OCI-LY7 (cell line): ENCODE measurements around the gene FN1. TPM values are rescaled to one million over a fixed set of nuclear protein-coding genes. Genes with fewer than 3 reads are reported as not detected.
A peak's percentile ranks its signal among the peaks of the same experiment; 100 is the strongest.

Experiments used
- BruUV-seq: library from RNA; stranded (reverse); fragments of 400-500 nt; replicated peaks from 2 replicates; lab custom pipeline; 2021; lab: Mats Ljungman, UMichigan
- CTCF ChIA-PET: fragments of 300-600 bp; sonication (Branson Sonifier 250); formaldehyde crosslinking; loops from one replicate; lab custom pipeline; 2022; ENCODE audit warnings: antibody characterized with exemption; ENCODE audit not compliant: unreplicated experiment; lab: Charles Lee
- POLR2A ChIA-PET: fragments of 300-600 bp; sonication (Branson Sonifier 250); formaldehyde crosslinking; loops from one replicate; lab custom pipeline; 2022; ENCODE audit warnings: antibody characterized with exemption; lab: Charles Lee
- DNase-seq: peaks from one replicate; pipeline ENCODE4 v3.0.0-alpha.2; 2015; ENCODE audit warnings: low spot score
- H2AFZ ChIP-seq: fragments of 200-600 bp; sonication (generic), shearing (Covaris generic); 2 replicates; pipeline ENCODE4 v1.6.1; 2014; ENCODE audit warnings: mild to moderate bottlenecking, antibody characterized with exemption, low read length, moderate library complexity
- H3K27ac ChIP-seq: fragments of 200-600 bp; sonication (generic); 2 replicates; pipeline ENCODE4 v1.5.1; 2014; ENCODE audit warnings: mixed run types, low read depth, mild to moderate bottlenecking, moderate library complexity, low read length, inconsistent platforms; ENCODE audit not compliant: poor library complexity, severe bottlenecking
- H3K36me3 ChIP-seq: fragments of 200-600 bp; sonication (generic); 2 replicates; pipeline ENCODE4 v1.6.1; 2014; ENCODE audit warnings: mild to moderate bottlenecking, antibody characterized with exemption, low read length, moderate library complexity, mixed read lengths; ENCODE audit not compliant: insufficient read depth
- H3K4me1 ChIP-seq: fragments of 200-600 bp; sonication (generic); 2 replicates; pipeline ENCODE4 v1.5.1; 2014; ENCODE audit warnings: mild to moderate bottlenecking, low read length; ENCODE audit not compliant: insufficient read depth, poor library complexity, severe bottlenecking
- H3K4me2 ChIP-seq: fragments of 200-600 bp; sonication (generic); 2 replicates; pipeline ENCODE4 v1.6.1; 2014; ENCODE audit warnings: mild to moderate bottlenecking, low read length
- H3K4me3 ChIP-seq: fragments of 200-600 bp; sonication (generic); 2 replicates; pipeline ENCODE4 v1.5.1; 2014; ENCODE audit warnings: mild to moderate bottlenecking, low read depth, low read length; ENCODE audit not compliant: poor library complexity, severe bottlenecking
- H3K79me2 ChIP-seq: fragments of 200-600 bp; sonication (generic); 2 replicates; pipeline ENCODE4 v1.6.1; 2016; ENCODE audit warnings: low read depth, mild to moderate bottlenecking, low read length, moderate library complexity, mixed read lengths; ENCODE audit not compliant: insufficient read depth
- H3K9me2 ChIP-seq: fragments of 200-600 bp; sonication (generic); 2 replicates; pipeline ENCODE4 v1.6.1; 2016; ENCODE audit warnings: mild to moderate bottlenecking, low read length, mixed read lengths; ENCODE audit not compliant: insufficient read depth
- H3K9me3 ChIP-seq: fragments of 200-600 bp; sonication (generic); 2 replicates; pipeline ENCODE4 v1.6.1; 2014; ENCODE audit warnings: mild to moderate bottlenecking, mixed run types, low read length, mixed read lengths
- H4K20me1 ChIP-seq: fragments of 200-600 bp; sonication (generic); 2 replicates; pipeline ENCODE4 v1.6.1; 2014; ENCODE audit warnings: mild to moderate bottlenecking, antibody characterized with exemption, low read length, moderate library complexity, mixed read lengths; ENCODE audit not compliant: insufficient read depth
- CTCF ChIP-seq: fragments of 200-600 bp; sonication (generic); conservative IDR thresholded peaks from 2 replicates; pipeline ENCODE4 v1.5.1; 2014; ENCODE audit warnings: mild to moderate bottlenecking, antibody characterized with exemption, low read length, moderate library complexity, mixed read lengths
- EZH2phosphoT487 ChIP-seq: fragments of 200-600 bp; sonication (generic); IDR thresholded peaks from 2 replicates; pipeline ENCODE4 v1.6.1; 2018; ENCODE audit warnings: low read depth, borderline replicate concordance, mild to moderate bottlenecking, mixed run types, antibody characterized with exemption, low read length, moderate library complexity, mixed read lengths
- intact Hi-C: fragments of 100-400 bp; cut with micrococcal nuclease; formaldehyde crosslinking; loops from one replicate; pipeline ENCODE4 v1.10.0; 2022; ENCODE audit not compliant: unreplicated experiment
- total RNA-seq, 2 experiments: library from RNA; depleted of rRNA in 1 of 2; stranded (reverse); fragments of >200 nt in 1 of 2; shearing (Covaris generic) in 1 of 2; gene quantifications; 2 replicates each; pipeline ENCODE4 v1.2.3, GENCODE V29; 2014 to 2022

FN1 gene
- total RNA-seq, 2 experiments from 2014 or later, result 1.3 TPM; not detected in 1

- Histone ChIP-seq H3K9me3 (no peaks in the 10 kb centered on the region), H3K27ac (peak overlapping the region; percentile 23), H3K36me3 (peaks cover 97% of the 10 kb centered on the region), H3K4me2 (peak overlapping the region; percentile 39; the same call in 1 of the 2 replicates), H3K4me3 (no peak overlapping the region), H4K20me1 (peaks cover 19% of the 10 kb centered on the region), H2AFZ (no peak overlapping the region), H3K79me2 (peaks cover 30% of the 10 kb centered on the region; the same call in 1 of the 2 replicates), H3K4me1 (peaks cover 10% of the 10 kb centered on the region), H3K9me2 (no peaks in the 10 kb centered on the region)
- POLR2A ChIA-PET, result interaction anchor here (2.2 kb wide), 1 partner anchor 12 kb away, joined by 6 read pairs; no protein-coding TSS in a partner anchor
- BruUV-seq, result no TSS peak
- CTCF ChIA-PET, result no interaction called here
- intact Hi-C loops, result no loop called here
- DNase-seq, result no peak
- no peak for TF ChIP-seq EZH2phosphoT487
- TF ChIP-seq CTCF, result no peak
Measured at GRCh38 chr2:215332872-215333595, 102.8 kb downstream of the FN1 start.

GRCh38 chr2:215328066-215328465 is 107.8 kb downstream of the FN1 start:
- Histone ChIP-seq H3K79me2 (peaks cover 52% of the 10 kb centered on the region; the same call in 1 of the 2 replicates), H3K36me3 (peaks cover 98% of the 10 kb centered on the region), H4K20me1 (peaks cover 24% of the 10 kb centered on the region), H3K4me3 (no peak overlapping the region), H3K27ac (no peak overlapping the region), H3K9me3 (no peaks in the 10 kb centered on the region), H2AFZ (no peak overlapping the region), H3K9me2 (no peaks in the 10 kb centered on the region), H3K4me1 (peaks cover 9% of the 10 kb centered on the region), H3K4me2 (no peak overlapping the region)
- TF ChIP-seq CTCF, result no peak
- no peak for TF ChIP-seq EZH2phosphoT487
- ChIA-PET CTCF (no interaction called here), POLR2A (no interaction called here)
- intact Hi-C loops, result no loop called here
- BruUV-seq, result no TSS peak
- DNase-seq, result no peak

- peaks cover 62% of the 10 kb centered on the region; the same call in 1 of the 2 replicates for H3K79me2 ChIP-seq
- CTCF ChIA-PET, result no interaction called here
- no TSS peak for BruUV-seq
- intact Hi-C loops, result no loop called here
- peaks cover 12% of the 10 kb centered on the region for H4K20me1 ChIP-seq
- H3K4me1 ChIP-seq, result no peaks in the 10 kb centered on the region
- H3K4me3 ChIP-seq, result no peak overlapping the region
- no peak overlapping the region for H3K27ac ChIP-seq
- H3K9me3 ChIP-seq, result no peaks in the 10 kb centered on the region
- H2AFZ ChIP-seq, result no peak overlapping the region
- H3K9me2 ChIP-seq, result no peaks in the 10 kb centered on the region
- no peak overlapping the region for H3K4me2 ChIP-seq
- TF ChIP-seq EZH2phosphoT487, result no peak
- no peak for TF ChIP-seq CTCF
- peaks cover 98% of the 10 kb centered on the region for H3K36me3 ChIP-seq
- no peak for DNase-seq
- POLR2A ChIA-PET, result interaction anchor here (0.6 to 1.5 kb wide), 8 partner anchors 9 to 1390 kb away, joined by 3 to 5 read pairs (median 3); partner anchors contain the start of gene ATIC
Measured at GRCh38 chr2:215324811-215325210, 111.1 kb downstream of the FN1 start.
